Parathyroid adenoma (tissue), 2 donors: ENCODE data around the gene SLC39A5.

Experiments
- H2AFZ ChIP-seq: fragments of 300-600 bp; sonication (generic); one replicate; pipeline ENCODE4 v1.7.0; 2017; ENCODE audit warnings: antibody characterized with exemption, mild to moderate bottlenecking
- H3K27ac ChIP-seq: fragments of 300-600 bp; sonication (generic); one replicate; pipeline ENCODE4 v1.7.0; 2017
- H3K27me3 ChIP-seq: fragments of 300-600 bp; sonication (generic); one replicate; pipeline ENCODE4 v1.7.0; 2017; ENCODE audit warnings: low read length; ENCODE audit not compliant: control insufficient read depth, insufficient read depth
- H3K36me3 ChIP-seq: fragments of 300-600 bp; sonication (generic); one replicate; pipeline ENCODE4 v1.7.0; 2017; ENCODE audit warnings: low read length; ENCODE audit not compliant: control insufficient read depth, insufficient read depth
- H3K4me1 ChIP-seq: fragments of 300-600 bp; sonication (generic); one replicate; pipeline ENCODE4 v1.7.0; 2017; ENCODE audit warnings: control low read depth
- H3K4me2 ChIP-seq: fragments of 300-600 bp; sonication (generic); one replicate; pipeline ENCODE4 v1.7.0; 2017; ENCODE audit warnings: low read length
- H3K4me3 ChIP-seq: fragments of 300-600 bp; sonication (generic); one replicate; pipeline ENCODE4 v1.7.0; 2017; ENCODE audit warnings: low read depth, low read length
- H3K79me2 ChIP-seq: fragments of 300-600 bp; sonication (generic); one replicate; pipeline ENCODE4 v1.7.0; 2017; ENCODE audit warnings: control low read depth
- H3K9ac ChIP-seq: fragments of 300-600 bp; sonication (generic); one replicate; pipeline ENCODE4 v1.7.0; 2017; ENCODE audit warnings: mild to moderate bottlenecking
- H3K9me3 ChIP-seq: fragments of 300-600 bp; sonication (generic); one replicate; pipeline ENCODE4 v1.7.0; 2017; ENCODE audit warnings: low read length; ENCODE audit not compliant: control insufficient read depth
- CTCF ChIP-seq: fragments of 300-600 bp; sonication (generic); IDR thresholded peaks from one replicate; pipeline ENCODE4 v1.7.0; 2017; ENCODE audit warnings: antibody characterized with exemption, mild to moderate bottlenecking
- donor health status: primary hyperparathyroidism.

The SLC39A5 gene

DNA sequence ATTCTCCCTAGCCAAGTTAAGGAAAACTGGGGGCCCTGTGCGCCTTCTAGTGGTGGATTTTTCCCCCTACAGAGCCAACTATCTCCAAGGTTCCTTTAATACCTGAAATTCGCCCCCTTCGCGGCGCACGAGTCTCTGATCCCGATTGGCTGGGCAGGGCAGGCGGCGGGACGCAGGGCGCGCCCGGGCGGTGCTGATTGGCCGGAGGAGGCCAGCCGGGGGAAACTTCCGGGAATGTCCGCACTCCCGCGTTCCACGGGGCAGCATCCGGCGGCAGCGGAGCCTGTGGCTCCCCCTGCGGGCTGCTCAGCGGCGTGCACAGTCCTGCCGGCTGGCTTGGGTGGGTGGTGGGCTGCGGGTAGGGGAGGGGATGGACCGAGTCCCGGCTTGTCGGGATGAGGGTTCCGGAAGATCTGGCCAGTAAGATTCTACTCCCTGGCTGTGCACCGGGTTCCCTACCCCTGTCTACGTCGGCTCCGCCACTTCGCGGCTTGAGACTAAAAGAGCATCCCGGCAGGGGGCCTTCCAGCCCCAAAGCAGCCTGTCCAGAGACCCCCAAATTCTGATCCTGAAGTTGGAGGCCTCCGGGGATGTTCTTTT is 5.6 kb upstream of the SLC39A5 start, which contains the start of gene NABP2:
TSS of gene NABP2 (plus strand) at position 241 of the 600 bp plus-strand sequence. CDS start 515 bp downstream, outside the sequence.
- Histone ChIP-seq H3K4me3 (peak within 1 kb of the TSS; percentile 66), H3K9me3 (no peaks in the 10 kb centered on the region), H3K27ac (peak within 1 kb of the TSS; percentile 49), H3K36me3 (no peaks in the 10 kb centered on the region), H3K4me1 (peaks cover 6% of the 10 kb centered on the region), H2AFZ (peak within 1 kb of the TSS; percentile 79), H3K4me2 (peak within 1 kb of the TSS; percentile 84), H3K27me3 (no peaks in the 10 kb centered on the region), H3K79me2 (peaks cover 7% of the 10 kb centered on the region), H3K9ac (no peak within 1 kb of the TSS)
- TF ChIP-seq CTCF: peak; percentile 93

DNA sequence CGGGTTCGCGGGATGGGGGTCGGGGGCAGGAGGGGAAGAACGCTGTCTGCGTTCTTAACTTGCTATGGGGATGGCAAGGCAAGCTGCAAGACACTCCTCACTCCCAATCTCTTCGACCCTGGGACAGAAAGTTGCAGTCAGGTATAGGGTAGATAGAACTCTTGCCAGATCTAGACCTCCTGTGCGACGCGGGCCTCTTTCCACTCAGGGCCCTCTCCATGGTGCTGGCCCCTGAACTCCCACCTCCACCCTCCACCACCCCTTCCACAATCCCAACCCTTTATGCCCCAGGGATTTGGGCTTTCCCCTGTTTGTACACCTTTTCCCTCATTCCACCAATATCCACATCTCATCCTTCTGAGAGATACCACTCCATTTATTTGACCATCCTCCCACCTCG is 4.9 kb upstream of the SLC39A5 start:
- Histone ChIP-seq H3K4me3 (peak overlapping the region; percentile 66), H2AFZ (peak overlapping the region; percentile 79), H3K9me3 (no peaks in the 10 kb centered on the region), H3K27ac (no peak overlapping the region), H3K36me3 (no peaks in the 10 kb centered on the region), H3K27me3 (no peaks in the 10 kb centered on the region), H3K79me2 (peaks cover 2% of the 10 kb centered on the region), H3K9ac (no peak overlapping the region), H3K4me2 (peak overlapping the region; percentile 84), H3K4me1 (peaks cover 6% of the 10 kb centered on the region)
- no peak for TF ChIP-seq CTCF

- Histone ChIP-seq H3K4me1 (no peaks in the 10 kb centered on the region), H3K36me3 (no peaks in the 10 kb centered on the region), H3K27ac (no peak overlapping the region), H3K9me3 (no peaks in the 10 kb centered on the region), H3K9ac (no peak overlapping the region), H3K79me2 (no peaks in the 10 kb centered on the region), H3K4me2 (no peak overlapping the region), H3K27me3 (no peaks in the 10 kb centered on the region), H2AFZ (no peak overlapping the region), H3K4me3 (no peak overlapping the region)
- no peak for TF ChIP-seq CTCF
These were observed 769 bp upstream of the SLC39A5 start for GRCh38 chr12:56229082-56229481.

DNA sequence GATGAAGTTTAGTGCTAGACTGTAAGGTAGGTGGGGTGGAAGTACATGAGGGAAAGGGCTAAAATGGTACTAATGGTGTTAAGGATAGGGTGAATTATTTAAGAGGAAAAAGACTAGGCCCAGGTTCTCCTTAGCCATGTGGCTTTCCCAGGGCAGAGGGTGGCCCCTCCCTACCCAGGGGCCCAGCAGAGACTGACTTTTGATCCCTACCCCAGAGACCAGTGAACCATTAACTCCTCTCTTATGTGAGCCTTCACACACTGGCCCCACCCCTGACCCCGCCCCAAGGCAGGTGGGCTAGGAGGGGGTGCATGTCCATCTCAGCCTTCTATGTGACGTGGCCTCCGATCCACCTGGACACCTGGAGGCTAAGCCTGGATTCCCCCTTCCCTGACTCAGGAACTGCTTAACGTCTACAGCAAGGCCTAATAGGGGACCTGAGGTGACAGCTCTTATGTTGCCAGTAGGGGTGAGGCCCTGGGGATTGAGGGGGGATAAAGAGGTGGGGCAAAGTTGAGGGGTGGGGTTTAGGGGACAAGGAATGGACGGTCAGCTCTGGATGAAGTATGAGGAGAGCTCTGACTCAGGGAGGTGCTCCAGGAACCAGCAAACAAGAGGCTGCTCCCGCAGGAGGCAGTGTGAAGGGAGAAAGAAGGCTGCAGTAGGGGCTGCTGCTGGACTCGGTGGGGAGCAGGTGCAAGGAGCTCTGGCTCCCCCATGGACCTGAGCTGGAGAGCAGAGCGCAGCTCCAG is 757 bp downstream of the SLC39A5 start:
- no peak overlapping the region for H2AFZ ChIP-seq
- no peaks in the 10 kb centered on the region for H3K4me1 ChIP-seq
- H3K9me3 ChIP-seq: no peaks in the 10 kb centered on the region
- no peak overlapping the region for H3K4me3 ChIP-seq
- H3K27me3 ChIP-seq: no peaks in the 10 kb centered on the region
- no peak for TF ChIP-seq CTCF
- H3K27ac ChIP-seq: no peak overlapping the region
- H3K79me2 ChIP-seq: no peaks in the 10 kb centered on the region
- H3K36me3 ChIP-seq: no peaks in the 10 kb centered on the region
- no peak overlapping the region for H3K9ac ChIP-seq
- no peak overlapping the region for H3K4me2 ChIP-seq
